ENCODE data around the gene MME.

Gene MME

DNA sequence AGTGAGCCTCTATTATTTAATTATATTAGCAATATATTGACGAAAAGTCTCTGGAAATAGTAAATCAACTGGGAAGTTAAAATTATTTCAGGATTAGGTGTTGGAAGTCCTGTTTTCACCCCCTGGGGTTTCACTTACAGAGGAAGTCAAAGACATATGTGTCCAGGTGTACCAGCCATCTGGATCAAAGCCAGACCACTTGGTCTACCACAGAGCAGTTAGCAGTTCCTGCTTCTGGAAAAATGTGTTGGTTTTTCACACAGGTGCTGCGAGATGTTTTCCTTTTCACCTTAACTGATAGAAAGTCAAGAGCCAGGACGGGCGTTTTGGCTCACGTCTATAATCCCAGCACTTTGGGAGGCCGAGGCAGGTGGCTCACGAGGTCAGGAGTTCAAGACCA, 13.1 kb downstream of the MME start:
- TF ChIP-seq RAD21 (IDR thresholded peaks at IDR 0.05; ENCODE audit: low read depth) (no peak), FOXM1 (IDR thresholded peaks at IDR 0.05; ENCODE audit: borderline replicate concordance, low read depth) (no peak), TCF12 (IDR thresholded peaks at IDR 0.05; ENCODE audit: low read depth) (no peak), EGR1 (IDR thresholded peaks at IDR 0.05) (no peak), TAF1 (IDR thresholded peaks at IDR 0.05; ENCODE audit: low read depth) (no peak), CREB1 (IDR thresholded peaks at IDR 0.05; ENCODE audit: low read depth) (no peak), ZBTB7A (IDR thresholded peaks at IDR 0.05; ENCODE audit: low read depth) (no peak), CEBPB (IDR thresholded peaks at IDR 0.05) (no peak), NFIC (IDR thresholded peaks at IDR 0.05) (no peak), TEAD4 (IDR thresholded peaks at IDR 0.05) (no peak), EP300 (IDR thresholded peaks at IDR 0.05; ENCODE audit: borderline replicate concordance) (no peak), REST (IDR thresholded peaks at IDR 0.05; ENCODE audit: low read depth) (no peak), YY1 (IDR thresholded peaks at IDR 0.05; ENCODE audit: low read depth) (no peak)
- TF ChIP-seq, protein P1, sequence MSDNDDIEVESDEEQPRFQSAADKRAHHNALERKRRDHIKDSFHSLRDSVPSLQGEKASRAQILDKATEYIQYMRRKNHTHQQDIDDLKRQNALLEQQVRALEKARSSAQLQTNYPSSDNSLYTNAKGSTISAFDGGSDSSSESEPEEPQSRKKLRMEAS (IDR thresholded peaks at IDR 0.05) = no peak
- TF ChIP-seq, protein P2, sequence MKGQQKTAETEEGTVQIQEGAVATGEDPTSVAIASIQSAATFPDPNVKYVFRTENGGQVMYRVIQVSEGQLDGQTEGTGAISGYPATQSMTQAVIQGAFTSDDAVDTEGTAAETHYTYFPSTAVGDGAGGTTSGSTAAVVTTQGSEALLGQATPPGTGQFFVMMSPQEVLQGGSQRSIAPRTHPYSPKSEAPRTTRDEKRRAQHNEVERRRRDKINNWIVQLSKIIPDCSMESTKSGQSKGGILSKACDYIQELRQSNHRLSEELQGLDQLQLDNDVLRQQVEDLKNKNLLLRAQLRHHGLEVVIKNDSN (IDR thresholded peaks at IDR 0.05) = no peak

GRCh38 chr3:155096303-155097008, 16.3 kb downstream of the MME start:
- TF ChIP-seq TAF1 (IDR thresholded peaks at IDR 0.05; ENCODE audit: low read depth) = no peak
- no peak for TF ChIP-seq CREB1 (IDR thresholded peaks at IDR 0.05; ENCODE audit: low read depth)
- no peak for TF ChIP-seq TCF12 (IDR thresholded peaks at IDR 0.05; ENCODE audit: low read depth)
- TF ChIP-seq REST (IDR thresholded peaks at IDR 0.05; ENCODE audit: low read depth) = no peak
- no peak for TF ChIP-seq CEBPB (IDR thresholded peaks at IDR 0.05)
- no peak for TF ChIP-seq NFIC (IDR thresholded peaks at IDR 0.05)
- TF ChIP-seq RAD21 (IDR thresholded peaks at IDR 0.05; ENCODE audit: low read depth) = no peak
- TF ChIP-seq TEAD4 (IDR thresholded peaks at IDR 0.05) = no peak
- TF ChIP-seq, protein P2 (IDR thresholded peaks at IDR 0.05) = no peak
- TF ChIP-seq EP300 (IDR thresholded peaks at IDR 0.05; ENCODE audit: borderline replicate concordance) = no peak
- TF ChIP-seq FOXM1 (IDR thresholded peaks at IDR 0.05; ENCODE audit: borderline replicate concordance, low read depth) = no peak
- TF ChIP-seq ZBTB7A (IDR thresholded peaks at IDR 0.05; ENCODE audit: low read depth) = no peak
- TF ChIP-seq YY1 (IDR thresholded peaks at IDR 0.05; ENCODE audit: low read depth) = no peak
- no peak for TF ChIP-seq EGR1 (IDR thresholded peaks at IDR 0.05)
- TF ChIP-seq, protein P1 (IDR thresholded peaks at IDR 0.05) = no peak

- TF ChIP-seq REST (IDR thresholded peaks at IDR 0.05; ENCODE audit: low read depth) = no peak
- no peak for TF ChIP-seq YY1 (IDR thresholded peaks at IDR 0.05; ENCODE audit: low read depth)
- TF ChIP-seq NFIC (IDR thresholded peaks at IDR 0.05) = no peak
- no peak for TF ChIP-seq EGR1 (IDR thresholded peaks at IDR 0.05)
- no peak for TF ChIP-seq TAF1 (IDR thresholded peaks at IDR 0.05; ENCODE audit: low read depth)
Measured at GRCh38 chr3:155097009-155097349, 16.9 kb downstream of the MME start.

DNA sequence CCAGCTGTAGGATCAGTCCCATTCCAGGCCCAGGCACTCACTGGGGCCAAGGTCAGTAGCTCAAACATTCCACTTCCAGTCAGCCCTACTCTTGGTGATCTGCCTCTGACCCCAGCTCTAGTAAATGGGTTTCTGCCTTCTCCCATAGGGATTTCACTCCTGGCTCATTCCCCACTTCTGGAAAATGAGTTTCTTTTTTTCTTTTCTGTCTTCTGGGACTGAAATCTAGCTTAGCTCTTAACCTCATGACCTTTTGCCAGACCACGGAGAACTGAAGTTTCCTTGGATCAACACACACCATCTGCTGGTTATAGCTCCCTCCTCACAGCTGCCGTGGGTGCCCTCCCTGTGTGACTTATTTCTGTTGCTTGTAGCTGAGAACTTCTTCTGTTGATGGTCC, 21.3 kb downstream of the MME start:
- TF ChIP-seq ZBTB7A (IDR thresholded peaks at IDR 0.05; ENCODE audit: low read depth) (no peak), TEAD4 (IDR thresholded peaks at IDR 0.05) (no peak), EP300 (IDR thresholded peaks at IDR 0.05; ENCODE audit: borderline replicate concordance) (no peak), YY1 (IDR thresholded peaks at IDR 0.05; ENCODE audit: low read depth) (no peak), RAD21 (IDR thresholded peaks at IDR 0.05; ENCODE audit: low read depth) (no peak), NFIC (IDR thresholded peaks at IDR 0.05) (no peak), EGR1 (IDR thresholded peaks at IDR 0.05) (no peak), CREB1 (IDR thresholded peaks at IDR 0.05; ENCODE audit: low read depth) (no peak), REST (IDR thresholded peaks at IDR 0.05; ENCODE audit: low read depth) (no peak), FOXM1 (IDR thresholded peaks at IDR 0.05; ENCODE audit: borderline replicate concordance, low read depth) (no peak), CEBPB (IDR thresholded peaks at IDR 0.05) (no peak), TCF12 (IDR thresholded peaks at IDR 0.05; ENCODE audit: low read depth) (no peak), TAF1 (IDR thresholded peaks at IDR 0.05; ENCODE audit: low read depth) (no peak)
- TF ChIP-seq, protein P1 (IDR thresholded peaks at IDR 0.05) = no peak
- TF ChIP-seq, protein P2 (IDR thresholded peaks at IDR 0.05) = no peak

Measured in Ishikawa (cell line).